GM19238 (cell line): ENCODE data around the gene PALLD.

Source experiments
- DNase-seq: peaks from one replicate; pipeline ENCODE4 v3.0.0; 2011; ENCODE audit warnings: low spot score; ENCODE audit not compliant: insufficient read length

PALLD gene

DNA sequence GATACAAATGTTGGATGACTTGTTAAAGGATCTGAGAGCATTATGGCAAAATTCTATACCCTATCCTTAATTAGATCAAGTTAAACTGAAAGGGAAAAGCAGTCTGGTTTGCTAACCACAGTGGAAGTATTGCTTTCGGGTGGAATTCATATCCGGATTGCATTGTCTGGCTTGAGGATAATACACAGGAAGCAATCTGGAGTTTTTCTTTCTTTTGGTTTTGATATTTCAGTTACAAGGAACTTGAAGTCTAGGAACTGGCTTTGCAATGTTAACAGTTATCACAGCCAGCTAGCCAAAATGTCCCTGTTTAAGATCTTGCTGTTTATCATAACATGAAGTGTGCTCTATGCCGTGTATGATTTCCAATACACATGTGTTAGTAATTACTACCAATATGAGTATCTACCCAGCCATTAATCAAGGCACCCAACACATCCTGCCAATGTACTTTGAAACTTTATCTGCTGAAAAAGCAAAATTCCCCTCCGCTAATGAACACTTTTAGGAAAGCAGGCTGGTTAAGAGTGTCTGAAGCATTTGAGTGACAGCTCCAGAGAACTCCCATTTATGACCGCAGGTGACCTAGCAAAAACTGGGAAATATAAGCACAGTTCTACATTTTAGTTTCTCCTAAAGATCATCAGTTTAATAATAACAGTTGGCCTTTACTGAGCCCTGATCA, 146.4 kb downstream of the PALLD start:
- DNase-seq = no peak

- DNase-seq = no peak
Observed at GRCh38 chr4:168643796-168644159, 146.9 kb downstream of the PALLD start.

- DNase-seq = no peak
Observed at GRCh38 chr4:168646001-168646768, 149.3 kb downstream of the PALLD start.

DNA sequence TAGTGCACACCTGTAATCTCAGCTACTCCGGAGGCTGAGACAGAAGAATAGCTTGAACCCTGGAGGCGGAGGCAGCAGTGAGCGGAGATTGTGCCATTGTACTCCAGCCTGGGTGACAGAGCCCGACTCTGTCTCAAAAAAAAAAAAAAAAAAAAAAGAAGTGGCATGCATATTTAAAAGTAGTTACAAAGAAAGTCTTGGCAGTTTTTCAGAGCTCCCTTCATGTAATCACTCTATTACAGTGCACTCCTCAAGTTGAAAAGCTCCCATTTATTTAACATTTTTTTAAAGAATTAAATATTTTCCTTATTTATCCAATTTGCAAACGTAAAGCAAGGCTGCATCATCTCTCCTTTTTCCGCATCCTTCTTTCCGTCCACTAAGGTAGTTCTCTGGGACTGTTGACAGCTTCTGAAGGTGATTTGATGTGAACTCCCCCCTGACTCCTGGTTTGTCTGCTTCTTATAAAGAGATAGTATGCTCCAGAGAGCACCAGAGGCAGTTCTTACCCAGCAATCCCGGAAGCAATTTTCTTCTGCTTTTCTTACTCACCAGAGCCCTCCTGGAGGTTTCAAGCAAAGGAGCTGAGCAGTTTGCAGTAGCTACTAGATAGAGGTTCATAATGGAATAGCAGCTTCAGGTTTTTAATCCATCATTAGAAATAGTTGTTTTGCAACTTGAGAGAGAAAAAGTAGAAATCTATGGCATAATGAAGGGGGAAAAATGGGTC, 151.0 kb downstream of the PALLD start:
- DNase-seq = no peak

GRCh38 chr4:168648494-168648893, 151.6 kb downstream of the PALLD start:
- DNase-seq = no peak

DNA sequence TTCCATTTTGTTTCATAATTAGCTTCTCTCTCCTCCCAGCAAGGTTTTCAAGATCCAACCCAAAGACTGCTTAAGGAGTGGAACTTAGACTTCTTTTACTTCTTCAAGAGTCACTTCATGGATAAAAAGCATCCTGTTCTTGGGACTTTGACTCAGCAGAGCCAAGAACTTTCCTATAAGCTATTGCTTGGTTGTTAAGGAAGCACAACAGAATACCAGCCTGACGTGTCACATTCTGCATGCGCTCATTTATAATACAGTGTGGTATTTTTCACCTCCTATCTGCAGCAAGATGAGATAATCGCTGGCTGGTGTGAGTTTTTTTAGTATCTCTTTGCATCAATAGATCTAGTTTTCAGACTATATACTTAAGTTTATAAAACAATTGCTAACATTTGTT, 152.1 kb downstream of the PALLD start:
- no peak for DNase-seq

DNA sequence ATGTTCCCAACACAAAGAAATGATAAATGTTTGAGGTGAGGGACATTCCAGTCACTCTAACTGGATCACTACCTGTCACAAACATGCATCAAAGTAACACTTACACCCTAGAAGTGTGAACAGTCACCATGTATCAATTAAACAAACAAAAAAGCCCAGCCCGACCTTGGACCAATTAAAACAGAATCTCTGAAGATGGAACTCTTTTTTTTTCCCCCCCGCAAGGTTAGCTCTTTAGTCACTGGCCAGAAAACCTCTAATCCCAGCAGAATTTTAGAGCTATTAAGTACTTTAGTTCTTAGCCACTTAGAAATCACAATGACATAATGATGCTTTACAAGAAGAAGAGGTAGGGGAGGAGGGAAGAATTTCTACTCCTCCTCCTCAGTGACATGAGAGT, 154.5 kb downstream of the PALLD start:
- no peak for DNase-seq

DNA sequence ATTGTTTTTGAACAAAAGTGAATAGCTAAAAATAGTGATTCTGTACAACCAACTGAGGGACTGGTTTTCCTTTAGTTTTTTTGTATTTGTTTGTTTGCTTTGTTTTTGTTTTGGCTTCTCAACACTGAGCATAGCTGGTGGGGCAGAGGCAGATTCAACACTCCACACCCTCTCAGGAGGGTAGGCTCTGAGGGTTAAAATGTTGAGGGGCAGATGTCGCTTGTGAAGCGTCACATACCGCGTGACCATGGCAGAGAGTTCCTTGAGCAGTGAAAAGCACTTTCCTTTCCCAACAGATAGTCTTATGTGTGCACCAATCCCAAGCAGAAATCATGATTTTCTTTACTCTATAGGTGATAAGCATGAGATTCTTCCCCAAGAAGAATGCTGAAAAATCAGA, 155.0 kb downstream of the PALLD start:
- no peak for DNase-seq

DNA sequence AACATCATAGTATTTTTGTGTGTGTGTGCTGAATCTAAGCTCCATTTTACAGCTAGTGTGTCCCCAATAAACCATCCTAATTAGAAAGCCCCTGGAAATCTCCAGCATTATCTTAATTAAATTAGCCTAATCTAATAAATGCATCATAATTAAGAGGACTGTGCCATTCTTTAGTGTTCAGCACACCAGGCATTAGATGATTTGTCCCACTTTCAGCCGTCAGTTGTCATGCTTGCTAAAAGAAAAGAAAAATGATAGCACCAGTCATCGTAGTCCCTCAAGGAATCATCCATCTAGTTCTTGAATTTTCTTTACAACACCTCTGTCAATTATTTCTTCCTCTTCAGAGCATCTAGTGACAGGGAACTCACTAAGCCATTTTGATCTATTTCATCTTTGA, 155.9 kb downstream of the PALLD start:
- no peak for DNase-seq

DNA sequence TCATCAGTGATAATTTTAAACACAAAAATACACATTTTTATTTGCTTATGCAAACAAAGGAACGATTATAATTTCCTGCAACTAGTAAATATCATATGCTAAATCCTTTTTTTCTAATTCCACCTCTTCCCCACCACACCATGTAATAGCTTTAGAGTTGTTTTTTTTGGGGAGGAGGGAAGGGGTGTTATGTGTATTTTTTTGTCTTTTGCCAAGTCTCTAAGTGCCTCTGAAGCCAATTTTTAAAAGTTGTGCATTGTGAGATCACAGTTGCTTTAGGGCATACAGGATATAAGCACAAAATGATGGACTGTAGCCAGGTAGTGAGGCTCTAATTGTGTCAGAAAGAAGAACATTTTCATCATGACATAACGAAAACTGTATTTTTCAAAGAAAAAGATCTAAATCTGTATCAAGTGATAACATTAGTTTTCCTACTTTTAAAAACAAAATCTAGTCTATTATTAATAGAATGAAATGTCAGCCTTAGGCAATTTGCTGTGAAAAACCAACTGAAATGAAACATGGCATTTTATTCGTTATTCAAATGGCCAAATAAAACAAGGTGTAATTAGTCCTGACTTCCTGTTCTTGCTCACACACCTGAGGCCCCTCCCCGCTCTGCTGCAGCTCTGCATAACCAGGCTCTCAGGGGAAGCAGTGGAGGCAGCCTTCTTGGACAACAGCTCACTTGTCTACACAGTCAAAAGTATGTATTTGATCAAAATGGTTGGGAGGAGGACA, 157.4 kb downstream of the PALLD start:
- DNase-seq = no peak

GRCh38 chr4:168654848-168655174, 158.0 kb downstream of the PALLD start:
- DNase-seq = no peak

GRCh38 chr4:168655182-168655581, 158.3 kb downstream of the PALLD start:
- no peak for DNase-seq

- no peak for DNase-seq
Observed at GRCh38 chr4:168656055-168656660, 159.3 kb downstream of the PALLD start.

- DNase-seq = no peak
Observed at GRCh38 chr4:168656946-168657473, 160.2 kb downstream of the PALLD start.

DNA sequence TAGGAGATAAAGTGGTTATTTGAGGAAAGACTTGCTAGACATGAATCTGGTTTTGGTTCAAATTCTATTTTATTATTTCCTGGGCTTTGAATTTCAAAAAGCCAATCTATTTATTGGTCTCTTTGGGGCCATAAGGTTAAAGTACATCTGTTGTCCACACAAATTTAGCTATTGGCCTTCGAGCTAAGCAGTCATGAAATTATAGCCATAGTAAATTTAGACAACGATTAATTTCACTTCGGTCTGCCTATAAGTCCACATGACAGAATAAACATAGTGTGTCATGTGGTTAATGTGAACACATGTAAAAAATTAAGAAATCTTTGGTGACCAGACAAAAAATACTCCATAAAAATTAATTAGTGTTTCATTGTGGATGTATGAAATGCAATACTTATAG, 161.9 kb downstream of the PALLD start:
- no peak for DNase-seq

GRCh38 chr4:168659741-168660465, 163.1 kb downstream of the PALLD start:
- no peak for DNase-seq

DNA sequence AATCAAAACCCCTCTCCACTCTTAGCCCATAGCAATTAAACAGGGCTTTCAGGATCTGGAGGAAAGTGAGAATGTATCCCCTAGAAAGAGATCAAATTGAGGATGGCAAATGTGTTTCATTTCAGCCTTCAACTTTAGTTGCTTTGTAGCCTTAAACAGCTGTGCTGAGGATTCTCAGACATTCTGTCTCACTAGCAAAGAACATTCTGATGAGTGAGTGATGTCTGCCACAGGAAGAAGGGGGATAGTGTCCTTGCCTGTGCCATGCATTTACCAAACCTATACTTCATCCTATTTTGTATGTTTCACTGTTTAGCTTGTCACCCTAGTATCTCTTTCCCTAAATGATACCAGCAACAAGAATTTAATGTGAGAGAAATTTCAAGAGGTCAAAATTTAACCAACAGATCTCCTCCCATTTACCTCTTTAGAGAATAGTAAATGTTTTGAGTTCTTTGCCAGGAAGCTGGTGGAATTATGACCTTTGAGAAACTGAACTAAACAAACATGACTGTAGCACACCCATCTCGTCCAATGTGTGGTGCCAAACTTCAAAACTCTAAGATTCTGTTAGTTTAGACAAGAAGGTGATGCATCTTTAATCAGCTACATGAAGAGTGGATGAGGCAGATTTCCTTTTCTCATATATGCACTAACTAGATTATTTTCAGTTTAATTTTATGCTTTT, 165.6 kb downstream of the PALLD start:
- no peak for DNase-seq

DNA sequence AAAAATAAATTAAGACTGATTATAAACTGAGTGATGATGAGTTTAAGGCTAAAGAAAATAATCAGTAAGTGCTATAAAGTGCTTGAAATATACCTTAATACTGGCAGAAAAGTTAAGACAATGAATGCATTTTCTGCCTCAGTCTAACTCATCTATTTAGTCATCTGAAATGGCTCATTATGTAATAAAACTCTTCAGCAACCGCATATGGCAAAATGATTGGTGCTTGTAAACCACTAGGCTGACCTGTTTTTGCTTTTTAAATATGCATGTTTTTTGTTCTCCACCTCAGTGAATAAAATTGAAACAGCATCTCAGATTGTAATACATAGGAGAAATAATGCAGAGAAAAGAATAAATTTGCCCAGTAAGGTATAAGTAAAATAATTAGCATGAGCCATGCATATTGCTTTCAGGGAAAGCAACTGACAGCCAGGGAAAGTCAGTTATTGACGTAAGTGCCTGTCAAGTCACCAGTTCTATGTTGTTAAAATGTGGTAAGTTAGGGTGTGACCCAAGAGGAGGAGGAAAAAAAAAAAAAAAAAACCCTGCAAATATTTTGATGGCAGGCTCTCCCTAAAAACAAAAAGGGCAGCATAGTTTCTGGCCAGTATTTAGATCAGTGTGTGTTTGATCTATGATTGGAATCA, 167.5 kb downstream of the PALLD start:
- no peak for DNase-seq

GRCh38 chr4:168666531-168666930, 169.7 kb downstream of the PALLD start:
- no peak for DNase-seq
